Tibial nerve (tissue), 4 donors: ENCODE results near the gene MERTK. TPM values are rescaled to one million over a fixed set of nuclear protein-coding genes. Genes with fewer than 3 reads are reported as not detected.

Experiments used
- DNase-seq, 2 donors: peaks; one replicate each; pipeline ENCODE4 v3.0.0-alpha.2; 2019; ENCODE audit warnings: low spot score in 2 of 2
- H3K27ac ChIP-seq, 4 donors: fragments of 200-600 bp; sonication (generic) in 3 of 4; one replicate each; pipeline ENCODE4 v1.5.1; 2017 to 2019; ENCODE audit warnings: mild to moderate bottlenecking in 1 of 4
- H3K27me3 ChIP-seq, 2 donors: fragments of 200-600 bp; sonication (generic) in 1 of 2; one replicate each; pipeline versions ENCODE4 v1.5.1 to v1.6.0; 2017 to 2019
- H3K36me3 ChIP-seq, 3 donors: fragments of 200-600 bp; sonication (generic); one replicate each; pipeline ENCODE4 v1.5.1; 2018 to 2019
- H3K4me1 ChIP-seq, 4 donors: fragments of 200-600 bp; sonication (generic) in 3 of 4; one replicate each; pipeline ENCODE4 v1.5.1; 2017 to 2019
- H3K4me3 ChIP-seq, 4 donors: fragments of 200-600 bp; sonication (generic) in 3 of 4; one replicate each; pipeline ENCODE4 v1.5.1; 2017 to 2019; ENCODE audit warnings: mild to moderate bottlenecking in 1 of 4, moderate library complexity in 1 of 4
- H3K9me3 ChIP-seq, 4 donors: fragments of 200-600 bp; sonication (generic) in 3 of 4; one replicate each; pipeline ENCODE4 v1.5.1; 2017 to 2019
- EP300 ChIP-seq, 2 donors: sonication (generic); formaldehyde crosslinking; IDR thresholded peaks; one replicate each; pipeline ENCODE4 v1.6.1; 2017; ENCODE audit warnings: antibody characterized with exemption in 2 of 2, mild to moderate bottlenecking in 1 of 2
- POLR2A ChIP-seq, 2 donors: fragments of 450-650 bp; IDR thresholded peaks; one replicate each; pipeline ENCODE4 v1.6.1; 2017; ENCODE audit warnings: antibody characterized with exemption in 2 of 2, mild to moderate bottlenecking in 2 of 2, moderate library complexity in 2 of 2
- WGBS, 2 donors: methylation state at CpG; one replicate each; pipeline ENCODE4 v1.1.5; 2018; 5-methylcytosine and 5-hydroxymethylcytosine counted together
- total RNA-seq, 4 donors: library from RNA; depleted of rRNA; stranded (reverse); fragments of >200 nt; gene quantifications; one replicate each; pipeline ENCODE4 v1.1.0, GENCODE V29; 2016
- TF ChIP-seq, protein P1 (sequence below), 5 experiments: fragments of 200-600 bp in 3 of 5; fragments of 450-650 bp in 2 of 5; sonication (generic) in 3 of 5; IDR thresholded peaks; one replicate each; pipeline ENCODE4 v1.5.1; 2016 to 2019; ENCODE audit warnings: antibody characterized with exemption in 5 of 5, mild to moderate bottlenecking in 3 of 5, moderate library complexity in 2 of 5

The MERTK gene
- total RNA-seq, 4 donors from 2014 or later = 22.7 to 61.8 (median 29.3) TPM

DNA sequence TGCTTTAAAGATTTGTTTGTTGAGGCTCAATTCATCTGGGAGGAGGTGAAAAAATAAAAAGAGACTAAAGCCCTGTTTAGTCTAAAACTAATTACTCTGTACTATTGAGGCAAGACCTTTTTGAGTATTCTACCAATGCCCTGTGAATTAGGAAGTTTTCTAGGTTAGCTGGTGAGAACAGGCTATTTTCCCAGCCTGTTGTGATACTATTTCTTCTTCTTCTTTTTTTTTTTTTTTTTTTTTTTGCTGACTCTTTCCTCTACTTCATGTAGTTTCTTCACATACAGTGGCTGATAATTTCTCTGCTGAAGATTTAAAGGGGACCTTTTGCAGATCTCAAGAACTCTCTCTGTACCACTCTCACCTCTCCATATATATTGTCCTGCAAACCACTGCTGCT lies 147.8 kb downstream of the MERTK start:
- Histone ChIP-seq H3K4me1 (peaks cover 0 to 8% (median 2%) of the 10 kb centered on the region in 4 donors), H3K4me3 (no peak overlapping the region), H3K27me3 (no peaks in the 10 kb centered on the region), H3K36me3 (no peaks in the 10 kb centered on the region), H3K27ac (no peak overlapping the region), H3K9me3 (peaks cover 0 to 14% (median 0%) of the 10 kb centered on the region in 4 donors)
- TF ChIP-seq, protein P1, sequence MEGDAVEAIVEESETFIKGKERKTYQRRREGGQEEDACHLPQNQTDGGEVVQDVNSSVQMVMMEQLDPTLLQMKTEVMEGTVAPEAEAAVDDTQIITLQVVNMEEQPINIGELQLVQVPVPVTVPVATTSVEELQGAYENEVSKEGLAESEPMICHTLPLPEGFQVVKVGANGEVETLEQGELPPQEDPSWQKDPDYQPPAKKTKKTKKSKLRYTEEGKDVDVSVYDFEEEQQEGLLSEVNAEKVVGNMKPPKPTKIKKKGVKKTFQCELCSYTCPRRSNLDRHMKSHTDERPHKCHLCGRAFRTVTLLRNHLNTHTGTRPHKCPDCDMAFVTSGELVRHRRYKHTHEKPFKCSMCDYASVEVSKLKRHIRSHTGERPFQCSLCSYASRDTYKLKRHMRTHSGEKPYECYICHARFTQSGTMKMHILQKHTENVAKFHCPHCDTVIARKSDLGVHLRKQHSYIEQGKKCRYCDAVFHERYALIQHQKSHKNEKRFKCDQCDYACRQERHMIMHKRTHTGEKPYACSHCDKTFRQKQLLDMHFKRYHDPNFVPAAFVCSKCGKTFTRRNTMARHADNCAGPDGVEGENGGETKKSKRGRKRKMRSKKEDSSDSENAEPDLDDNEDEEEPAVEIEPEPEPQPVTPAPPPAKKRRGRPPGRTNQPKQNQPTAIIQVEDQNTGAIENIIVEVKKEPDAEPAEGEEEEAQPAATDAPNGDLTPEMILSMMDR (IDR thresholded peaks at IDR 0.05) = no peak
- TF ChIP-seq EP300 (IDR thresholded peaks at IDR 0.05) = no peak
- no peak for TF ChIP-seq POLR2A (IDR thresholded peaks at IDR 0.05)
- DNase-seq = no peak

GRCh38 chr2:112047537-112048235 lies 149.3 kb downstream of the MERTK start:
- Histone ChIP-seq H3K9me3 (peaks cover 0 to 14% (median 0%) of the 10 kb centered on the region in 4 donors), H3K4me3 (no peak overlapping the region), H3K27ac (peak overlapping the region in 2 of 4 donors; percentile 49 to 55), H3K4me1 (peaks cover 0 to 8% (median 2%) of the 10 kb centered on the region in 4 donors), H3K36me3 (no peaks in the 10 kb centered on the region), H3K27me3 (no peaks in the 10 kb centered on the region)
- DNase-seq = no peak
- WGBS, 2 donors = 69 to 70% methylated on average over 7 of the region's 7 CpGs
- no peak for TF ChIP-seq POLR2A (IDR thresholded peaks at IDR 0.05)
- TF ChIP-seq, protein P1 (IDR thresholded peaks at IDR 0.05) = no peak
- TF ChIP-seq EP300 (IDR thresholded peaks at IDR 0.05) = no peak

- Histone ChIP-seq H3K36me3 (no peaks in the 10 kb centered on the region), H3K9me3 (peaks cover 0 to 14% (median 0%) of the 10 kb centered on the region in 4 donors), H3K4me3 (no peak overlapping the region), H3K27ac (peak overlapping the region in 2 of 4 donors; percentile 49 to 55), H3K27me3 (no peaks in the 10 kb centered on the region), H3K4me1 (peaks cover 0 to 8% (median 2%) of the 10 kb centered on the region in 4 donors)
- no peak for DNase-seq
- TF ChIP-seq, protein P1 (IDR thresholded peaks at IDR 0.05) = no peak
- no peak for TF ChIP-seq EP300 (IDR thresholded peaks at IDR 0.05)
- TF ChIP-seq POLR2A (IDR thresholded peaks at IDR 0.05) = no peak
- WGBS, 2 donors = 61 to 70% methylated on average over 4 of the region's 4 CpGs
These were observed 149.8 kb downstream of the MERTK start for GRCh38 chr2:112048236-112048592.

DNA sequence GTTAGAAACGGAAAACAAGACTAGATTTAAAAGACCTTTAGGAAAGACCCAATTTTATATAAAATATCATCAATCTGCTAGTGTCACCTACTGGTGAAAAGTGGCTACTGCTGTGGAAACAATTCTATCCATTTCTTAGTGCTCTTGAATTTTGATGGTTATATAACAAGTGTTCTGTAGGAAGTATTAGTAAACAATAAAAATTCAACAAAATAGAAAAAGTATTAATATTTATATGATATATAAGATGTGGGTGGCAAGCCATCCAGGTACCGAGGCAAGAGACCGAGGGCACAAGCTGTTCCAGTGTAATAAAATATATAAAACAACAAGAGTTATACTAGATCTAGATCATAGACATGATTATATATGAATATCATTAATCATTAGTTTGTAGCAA lies 150.5 kb downstream of the MERTK start:
- Histone ChIP-seq H3K4me1 (peaks cover 0 to 15% (median 8%) of the 10 kb centered on the region in 4 donors), H3K27ac (no peak overlapping the region), H3K36me3 (no peaks in the 10 kb centered on the region), H3K4me3 (no peak overlapping the region), H3K27me3 (no peaks in the 10 kb centered on the region), H3K9me3 (peaks cover 0 to 14% (median 0%) of the 10 kb centered on the region in 4 donors)
- DNase-seq = peak in 1 of 2 donors; percentile 81
- TF ChIP-seq, protein P1 (IDR thresholded peaks at IDR 0.05) = peak; percentile 64 to 91 (median 80)
- TF ChIP-seq EP300 (IDR thresholded peaks at IDR 0.05) = no peak
- WGBS, 2 donors = 34% methylated on average over 3 of the region's 3 CpGs

DNA sequence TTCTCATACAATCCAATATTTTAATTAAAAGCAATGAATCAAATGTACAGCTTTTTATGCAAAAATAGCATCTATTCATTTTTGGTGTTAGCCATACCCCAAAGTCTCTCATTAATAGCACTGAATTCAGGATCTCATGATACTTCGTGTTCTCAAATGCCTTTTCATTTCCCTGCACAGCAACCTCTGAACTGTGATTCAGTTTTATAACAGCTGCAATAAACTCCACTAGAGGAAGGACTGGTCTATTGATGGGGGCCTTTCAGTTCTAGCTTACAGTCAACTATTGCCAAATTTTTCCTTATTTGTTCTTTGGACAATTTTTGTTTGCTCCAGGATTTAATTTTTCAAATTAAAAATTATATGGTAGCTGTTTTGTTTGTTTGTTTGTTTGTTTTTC lies 151.9 kb downstream of the MERTK start:
- Histone ChIP-seq H3K4me3 (no peak overlapping the region), H3K36me3 (no peaks in the 10 kb centered on the region), H3K27me3 (no peaks in the 10 kb centered on the region), H3K27ac (no peak overlapping the region), H3K4me1 (peaks cover 0 to 17% (median 9%) of the 10 kb centered on the region in 4 donors), H3K9me3 (peaks cover 0 to 4% (median 0%) of the 10 kb centered on the region in 4 donors)
- no peak for DNase-seq
- TF ChIP-seq, protein P1 (IDR thresholded peaks at IDR 0.05) = no peak
- TF ChIP-seq POLR2A (IDR thresholded peaks at IDR 0.05) = no peak
- no peak for TF ChIP-seq EP300 (IDR thresholded peaks at IDR 0.05)
- 78 to 80% methylated on average over 1 of the region's 1 CpG for WGBS, 2 donors
